Measurements from ENCODE around the gene SMLR1.
"Not testable (repeated sequence)": the region's sequence is repeated elsewhere in the genome, so short reads cannot be mapped to it uniquely, and the experiment has no call there.

Gene SMLR1

DNA sequence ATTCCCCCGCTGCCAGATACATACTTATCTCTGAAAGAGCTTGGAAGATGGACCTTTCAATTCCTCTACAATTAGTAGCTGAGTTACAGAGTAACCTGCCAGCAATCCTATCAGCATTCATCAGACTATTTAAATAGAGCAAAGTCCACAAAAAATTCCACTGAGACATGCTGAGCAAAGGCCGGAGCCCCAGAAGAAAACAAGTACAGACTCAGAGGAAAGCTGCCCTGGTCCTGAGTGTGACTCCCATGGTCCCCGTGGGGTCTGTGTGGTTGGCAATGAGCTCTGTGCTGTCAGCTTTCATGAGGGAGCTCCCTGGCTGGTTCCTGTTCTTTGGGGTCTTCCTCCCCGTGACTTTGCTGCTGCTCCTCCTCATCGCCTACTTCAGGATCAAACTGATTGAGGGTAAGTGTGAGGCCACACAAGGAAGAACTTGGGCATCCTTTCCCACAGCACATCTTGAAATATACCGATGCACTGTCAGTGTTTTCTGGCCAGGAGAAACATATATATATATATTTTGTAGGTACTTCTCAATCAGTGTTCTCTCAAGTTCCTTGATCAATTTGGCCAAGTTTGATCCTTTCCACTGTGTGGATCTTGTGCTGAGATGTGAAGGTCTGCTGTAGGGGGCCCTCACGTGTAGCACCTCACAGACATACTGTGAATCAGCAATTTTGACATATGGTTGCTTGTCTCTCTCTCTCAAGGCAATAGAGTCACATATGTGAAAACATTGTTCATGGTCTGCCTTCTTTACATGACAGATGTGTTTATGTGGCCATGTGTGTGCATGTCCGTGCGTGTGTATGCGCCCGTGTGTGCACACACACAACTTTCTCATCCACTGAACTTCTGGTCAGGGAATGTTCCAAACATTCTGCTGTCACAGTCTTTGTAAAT, at the start of gene SMLR1:
Gene SMLR1, plus strand, starts transcription at position 160 of the 903 bp plus-strand sequence. Its CDS starts 8 bp downstream, at position 168.
- no peak for TF ChIP-seq POLR2A (IDR thresholded peaks at IDR 0.05; ENCODE audit: low read depth, low read length)
- no peak for DNase-seq (ENCODE audit: insufficient read length, low spot score)
- no peak for FAIRE-seq

DNA sequence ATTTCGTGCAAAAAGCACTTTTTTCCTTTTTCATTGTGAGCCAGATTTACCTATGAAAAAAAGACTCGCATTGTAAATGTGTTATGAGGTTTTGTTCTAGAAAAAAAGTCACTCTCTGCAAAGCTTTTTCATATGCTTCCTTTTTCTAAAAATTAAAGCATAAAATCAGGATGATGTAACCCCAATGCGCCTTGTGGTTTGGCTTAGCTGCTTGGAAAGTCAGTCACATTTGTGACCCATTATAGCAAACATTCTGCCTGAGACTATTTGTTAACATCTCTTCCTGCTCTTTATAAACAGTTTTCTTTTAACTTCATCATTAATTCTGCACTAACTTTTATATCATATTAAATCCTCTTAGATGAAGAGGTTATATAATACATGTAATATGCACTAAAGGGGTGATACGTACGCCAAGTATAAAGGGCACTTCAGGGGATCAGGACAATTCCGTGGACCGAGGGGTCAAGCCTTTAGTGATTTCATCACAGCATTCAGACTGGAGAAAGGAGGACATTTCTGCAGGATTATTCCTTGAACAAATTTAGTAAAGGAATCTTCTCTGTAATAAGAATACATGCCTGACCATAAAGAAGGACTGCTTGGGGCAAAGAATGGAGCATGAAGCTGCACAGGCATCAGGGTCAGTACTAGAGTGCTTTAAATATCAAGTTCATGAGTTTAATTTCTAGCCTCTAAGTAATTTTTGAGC, 48.1 kb upstream of the SMLR1 start:
- no peak for TF ChIP-seq POLR2A (IDR thresholded peaks at IDR 0.05; ENCODE audit: low read depth, low read length)
- DNase-seq (ENCODE audit: insufficient read length, low spot score): no peak
- FAIRE-seq: no peak

DNA sequence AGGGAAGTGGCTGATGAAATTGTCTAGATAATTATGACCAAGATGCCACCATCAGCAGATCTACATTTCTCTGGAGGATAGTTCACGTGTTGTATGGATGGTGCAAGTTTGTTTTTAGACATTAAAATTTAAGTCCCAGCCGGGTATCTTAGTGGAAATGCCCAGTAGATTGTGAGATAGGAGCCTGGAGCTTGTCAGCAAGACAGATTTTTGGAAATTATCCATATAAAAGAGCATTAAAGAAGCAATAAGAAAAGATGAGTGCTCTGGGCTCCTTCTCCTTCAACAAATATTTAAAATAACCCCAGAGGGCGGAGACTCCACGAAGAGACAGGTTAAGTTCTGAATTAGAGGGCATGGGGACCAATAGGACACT, 47.6 kb upstream of the SMLR1 start:
- DNase-seq (ENCODE audit: insufficient read length, low spot score) (no peak), FAIRE-seq (no peak)
- TF ChIP-seq POLR2A (IDR thresholded peaks at IDR 0.05; ENCODE audit: low read depth, low read length): no peak

DNA sequence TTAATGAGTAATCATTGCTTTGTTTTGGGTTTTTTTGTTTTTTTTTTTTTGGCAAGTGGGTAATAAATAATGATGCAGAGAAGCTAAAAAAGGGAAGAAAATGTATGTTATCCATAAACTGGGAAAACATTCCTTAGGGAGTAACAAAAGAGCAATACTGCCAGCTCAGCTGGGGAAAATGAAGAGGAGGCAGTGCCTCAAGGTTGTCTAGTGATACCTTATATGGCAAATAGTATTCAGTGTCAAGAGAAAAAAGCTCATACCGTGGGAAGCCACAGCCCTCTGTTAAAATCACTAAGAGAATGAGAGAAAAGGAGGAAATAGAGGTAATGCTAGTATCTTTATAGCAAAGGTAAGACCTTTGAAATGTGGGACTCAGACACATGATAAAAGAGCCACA, 47.1 kb upstream of the SMLR1 start:
- FAIRE-seq: no peak
- no peak for TF ChIP-seq POLR2A (IDR thresholded peaks at IDR 0.05; ENCODE audit: low read depth, low read length)
- no peak for DNase-seq (ENCODE audit: insufficient read length, low spot score)

DNA sequence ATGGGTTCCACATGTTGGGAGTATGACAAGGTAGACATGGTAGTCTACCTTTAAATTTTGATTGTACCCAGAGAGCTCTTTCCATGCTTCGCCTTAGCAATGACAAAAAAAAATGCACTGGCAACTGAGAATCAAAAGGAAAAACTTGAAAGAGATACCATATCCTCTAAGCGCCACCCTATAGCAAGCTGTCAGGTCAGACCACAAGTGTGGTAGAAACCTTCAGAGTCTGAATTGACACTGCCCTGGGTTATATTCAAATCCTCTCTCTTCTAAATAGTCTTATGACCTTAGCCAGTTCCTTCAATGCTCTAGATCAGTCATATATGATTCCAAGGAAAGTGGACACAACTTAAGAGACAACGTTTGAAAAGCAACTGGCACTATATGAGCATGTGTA, 45.6 kb upstream of the SMLR1 start:
- DNase-seq (ENCODE audit: insufficient read length, low spot score) (no peak), FAIRE-seq (no peak)
- no peak for TF ChIP-seq POLR2A (IDR thresholded peaks at IDR 0.05; ENCODE audit: low read depth, low read length)

DNA sequence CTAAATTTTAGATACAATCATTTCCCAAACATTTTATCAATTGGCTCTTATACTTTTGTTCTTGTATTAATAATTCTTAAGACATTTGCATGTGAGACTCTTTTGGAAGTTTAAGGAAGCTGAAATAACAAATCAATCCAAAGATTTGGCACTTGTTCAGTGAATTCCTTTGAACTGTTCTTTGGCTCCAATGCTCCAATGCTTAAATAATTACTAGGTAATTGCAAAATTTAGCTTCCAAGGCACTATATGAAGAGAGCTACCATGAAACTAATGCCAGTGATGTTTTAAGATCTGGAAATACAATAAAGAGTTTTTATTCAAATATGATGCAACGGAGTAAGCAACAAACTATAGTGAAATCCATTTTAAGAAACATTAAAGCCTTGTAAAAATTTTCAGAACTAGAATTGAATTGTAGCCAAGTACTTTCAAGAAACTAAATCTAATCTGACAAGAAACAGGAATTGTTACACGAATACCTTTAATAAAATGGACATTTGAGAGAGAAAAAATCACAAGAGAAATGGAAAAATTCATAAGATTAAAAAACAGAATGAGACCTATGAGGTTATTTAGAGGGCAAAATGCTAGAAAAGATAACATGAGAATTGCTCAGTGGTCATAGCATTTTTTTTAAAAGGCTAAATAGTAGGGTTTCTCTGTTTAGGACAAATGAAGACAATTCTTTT, 43.6 kb upstream of the SMLR1 start:
- no peak for DNase-seq (ENCODE audit: insufficient read length, low spot score)
- no peak for FAIRE-seq
- TF ChIP-seq POLR2A (IDR thresholded peaks at IDR 0.05; ENCODE audit: low read depth, low read length): no peak

DNA sequence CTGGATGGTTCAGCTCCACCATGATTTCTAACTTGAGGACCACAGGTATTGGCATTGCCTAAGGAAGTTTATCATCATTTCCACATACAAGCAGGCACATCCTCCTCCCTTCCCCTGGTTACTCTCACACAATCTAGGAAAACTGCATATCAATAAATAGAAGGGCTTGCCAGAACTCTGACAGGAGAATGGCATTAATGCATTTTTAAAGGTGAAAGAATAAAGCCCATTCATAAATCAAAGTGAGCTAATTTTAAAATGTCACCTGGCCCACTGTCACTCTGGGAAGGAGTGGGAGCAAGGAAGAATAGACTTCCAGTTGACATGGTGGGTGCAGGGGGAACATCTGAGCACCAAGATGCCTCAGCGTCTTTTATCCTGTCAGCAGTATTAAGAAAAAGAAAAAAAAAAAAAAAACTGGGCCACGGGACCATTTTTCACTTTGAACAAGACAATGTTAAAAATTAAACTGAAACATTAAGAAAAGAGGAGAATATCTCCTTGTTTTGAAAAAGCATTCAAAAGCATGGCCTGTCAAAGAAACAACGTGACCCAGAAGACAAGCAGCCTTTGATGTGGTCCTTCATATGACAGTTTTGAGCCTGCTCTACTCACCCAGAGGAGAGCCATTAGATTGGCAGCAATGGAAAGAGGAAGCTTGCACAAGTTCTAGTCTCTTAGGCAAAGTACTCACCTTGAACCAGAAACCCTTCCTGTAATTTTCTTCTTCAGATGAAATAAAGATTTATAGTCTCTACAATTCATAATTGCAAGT, 39.3 kb upstream of the SMLR1 start:
- FAIRE-seq (no peak), DNase-seq (ENCODE audit: insufficient read length, low spot score) (no peak)
- no peak for TF ChIP-seq POLR2A (IDR thresholded peaks at IDR 0.05; ENCODE audit: low read depth, low read length)

DNA sequence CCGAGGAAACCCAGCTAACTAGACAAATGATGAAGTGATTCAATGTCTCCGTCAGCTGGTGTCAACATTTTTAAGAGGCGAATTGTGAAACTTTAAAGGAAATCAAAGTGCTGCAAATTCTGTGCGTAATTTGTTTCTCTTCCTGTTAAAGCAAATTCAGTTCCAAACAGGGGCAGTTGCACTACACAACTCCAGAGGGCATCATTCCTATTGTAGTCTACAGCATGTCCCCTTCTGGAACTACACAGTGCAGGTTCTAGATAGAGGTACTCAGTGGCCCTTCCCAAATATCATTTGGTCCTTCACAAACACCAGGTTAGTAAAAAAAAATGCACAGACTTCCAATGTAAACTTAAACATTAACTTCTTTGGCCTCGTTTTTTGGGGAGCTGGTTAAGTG, 38.3 kb upstream of the SMLR1 start:
- no peak for FAIRE-seq
- no peak for TF ChIP-seq POLR2A (IDR thresholded peaks at IDR 0.05; ENCODE audit: low read depth, low read length)
- no peak for DNase-seq (ENCODE audit: insufficient read length, low spot score)

DNA sequence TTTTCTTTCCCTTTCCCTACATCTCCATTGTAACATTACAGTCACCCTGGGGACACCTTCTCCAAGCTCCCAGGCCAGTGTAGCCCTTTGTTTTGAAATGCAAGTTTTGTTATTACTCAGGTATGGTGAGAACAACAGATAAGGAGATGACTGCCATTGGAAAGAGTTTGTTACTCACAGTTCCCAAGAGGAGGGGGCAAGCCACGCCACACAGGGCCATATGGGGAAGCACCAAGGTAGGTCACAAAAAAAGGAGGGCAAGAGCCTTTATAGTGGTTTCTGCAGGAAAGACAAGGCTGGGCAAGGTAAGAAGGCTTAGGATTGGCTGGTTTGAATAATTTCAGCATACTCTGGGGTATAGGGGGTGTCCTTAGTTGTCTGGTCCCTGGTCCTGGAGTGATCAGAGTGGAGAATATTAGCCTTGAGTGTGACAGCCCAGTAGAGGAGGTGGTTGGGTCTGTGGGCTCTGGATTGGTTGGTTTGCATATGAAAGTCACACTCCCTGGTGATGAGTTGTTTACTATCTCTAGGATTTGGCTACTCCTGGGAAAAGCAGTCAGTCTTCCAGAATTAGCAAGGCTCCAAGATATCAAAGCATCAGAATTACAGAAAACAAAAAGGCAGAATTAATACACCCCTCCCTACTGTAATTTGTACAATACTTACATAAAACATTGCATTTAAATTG, 33.1 kb upstream of the SMLR1 start:
- TF ChIP-seq POLR2A (IDR thresholded peaks at IDR 0.05; ENCODE audit: low read depth, low read length): no peak
- DNase-seq (ENCODE audit: insufficient read length, low spot score) (no peak), FAIRE-seq (no peak)

DNA sequence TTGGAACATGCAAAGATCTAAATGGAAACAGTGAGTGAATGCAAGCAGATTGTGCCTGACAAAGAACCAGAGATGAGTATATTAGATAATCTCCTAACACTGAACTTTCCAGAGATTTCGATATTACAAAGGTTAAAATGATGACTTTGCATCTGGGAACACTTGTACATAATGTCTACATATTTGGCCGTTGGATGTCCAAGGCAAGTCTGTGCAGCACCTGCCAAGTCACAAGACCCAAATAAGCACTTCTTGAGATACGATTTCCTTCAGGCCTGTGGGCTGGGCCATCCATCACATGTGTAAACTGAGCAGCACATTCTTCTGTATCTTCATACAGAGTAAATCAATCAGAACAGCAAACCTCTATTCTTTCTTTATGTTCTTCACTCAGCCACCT, 32.5 kb upstream of the SMLR1 start:
- DNase-seq (ENCODE audit: insufficient read length, low spot score): no peak
- no peak for FAIRE-seq
- TF ChIP-seq POLR2A (IDR thresholded peaks at IDR 0.05; ENCODE audit: low read depth, low read length): no peak

DNA sequence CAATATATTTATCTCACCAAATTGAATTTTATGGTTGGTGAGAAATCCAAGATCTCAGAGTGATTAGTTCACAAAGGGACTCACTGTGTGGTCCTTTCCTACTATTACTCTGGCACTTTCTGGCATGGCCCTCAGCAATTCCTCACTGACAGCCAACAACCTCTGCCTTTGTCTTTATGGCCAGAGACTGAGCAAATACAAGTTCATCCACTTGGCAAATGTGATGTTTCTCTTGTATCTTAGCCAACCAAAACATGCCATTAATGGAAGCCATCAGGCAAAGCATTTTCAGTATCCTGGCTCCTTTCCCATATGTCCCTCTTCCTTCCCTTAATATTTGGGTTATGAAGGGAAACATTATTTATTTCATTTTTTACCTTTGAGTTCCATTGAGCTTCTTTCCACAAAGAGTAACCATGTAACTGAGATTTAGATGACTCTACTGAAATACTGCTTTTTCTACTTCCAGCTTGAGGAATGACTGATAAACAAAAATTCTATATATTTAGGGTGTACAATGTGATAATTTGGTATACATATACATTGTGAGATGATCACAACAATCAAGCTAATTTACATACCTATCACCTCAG, 30.8 kb upstream of the SMLR1 start:
- peak; percentile 11 for DNase-seq (ENCODE audit: insufficient read length, low spot score)
- FAIRE-seq: no peak
- no peak for TF ChIP-seq POLR2A (IDR thresholded peaks at IDR 0.05; ENCODE audit: low read depth, low read length)

DNA sequence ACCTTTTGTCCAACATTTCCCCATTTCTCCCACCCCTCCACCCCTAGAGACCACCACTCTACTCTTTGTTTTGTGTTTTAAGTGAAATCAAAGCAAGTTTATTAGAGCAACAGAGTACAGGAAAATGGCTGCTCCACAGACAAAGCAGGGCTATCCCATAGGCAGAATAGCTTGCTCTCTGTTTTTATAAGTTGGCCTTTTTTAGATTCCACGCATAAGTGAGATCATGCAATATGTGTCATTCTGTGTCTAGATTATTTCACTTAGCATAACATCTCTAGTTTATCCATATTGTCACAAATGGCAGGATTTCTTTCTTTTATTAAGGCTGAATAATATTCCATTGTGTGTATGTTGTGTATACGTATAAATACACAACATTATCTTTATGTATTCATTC, 30.1 kb upstream of the SMLR1 start:
- no peak for TF ChIP-seq POLR2A (IDR thresholded peaks at IDR 0.05; ENCODE audit: low read depth, low read length)
- FAIRE-seq (no peak), DNase-seq (ENCODE audit: insufficient read length, low spot score) (no peak)

DNA sequence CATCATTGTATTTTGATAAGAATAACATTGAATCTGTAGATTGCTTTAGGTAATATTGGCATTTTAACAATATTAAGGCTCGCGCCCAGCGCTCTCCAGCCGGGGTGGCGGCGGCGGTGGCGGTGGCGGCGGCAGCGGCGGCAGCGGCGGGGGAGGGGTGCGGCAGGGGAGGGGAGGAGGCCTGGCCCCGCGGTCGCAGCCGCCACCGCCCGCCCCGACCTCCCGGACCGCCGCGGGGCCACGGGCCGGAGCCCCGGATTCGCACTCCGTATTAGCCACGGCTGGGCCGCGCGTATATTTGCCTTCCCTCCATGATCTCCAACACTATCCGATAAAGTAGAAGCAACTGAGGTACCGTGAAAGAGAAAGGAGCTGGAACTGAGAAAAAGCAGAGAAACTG, 25.8 kb upstream of the SMLR1 start:
- FAIRE-seq; DNase-seq (ENCODE audit: insufficient read length, low spot score): not testable (repeated sequence)
